Measurements from ENCODE around the gene GAR1. TPM values are rescaled to one million over a fixed set of nuclear protein-coding genes. Genes with fewer than 3 reads are reported as not detected.
"Not testable (repeated sequence)": the region's sequence is repeated elsewhere in the genome, so short reads cannot be mapped to it uniquely, and the experiment has no call there.

GAR1 gene
- total RNA-seq: 10 to 100 TPM in 1 of 4 donors, 1 to 10 TPM in 3; 2.2 to 15.6 (median 7.8) TPM

- H3K4me3 ChIP-seq (ENCODE audit: low read depth, poor library complexity, severe bottlenecking): peak within 1 kb of the TSS; percentile 63
- no peak for TF ChIP-seq POLR2A (IDR thresholded peaks at IDR 0.05)
- no peak for TF ChIP-seq CTCF (IDR thresholded peaks at IDR 0.05)
- intact Hi-C loops (cut with DNase I; ENCODE audit: low total_unique reads): loop anchor here (10.0 kb wide), 1 partner anchor 381 kb away; the partner anchor contains the start of gene SEC24B
- DNase-seq (ENCODE audit: low spot score in 2 of 2): peak; percentile 91 to 97
- WGBS, 2 donors: 0 to 1% methylated on average over 53 of the region's 53 CpGs
Measured at GRCh38 chr4:109815151-109816081, at the start of gene GAR1. TSS of gene GAR1 (plus strand) at chr4:109815762. CDS start at chr4:109816165, 403 bp downstream.

GRCh38 chr4:109782092-109782491, 33.5 kb upstream of the GAR1 start:
- intact Hi-C loops (cut with DNase I; ENCODE audit: low total_unique reads); DNase-seq (ENCODE audit: low spot score in 2 of 2); H3K4me3 ChIP-seq (ENCODE audit: low read depth, poor library complexity, severe bottlenecking): not testable (repeated sequence)
- WGBS, 2 donors: 87 to 88% methylated on average over 2 of the region's 2 CpGs

- intact Hi-C loops (cut with DNase I; ENCODE audit: low total_unique reads): no loop called here
- DNase-seq (ENCODE audit: low spot score in 2 of 2): no peak
- TF ChIP-seq CTCF (IDR thresholded peaks at IDR 0.05): no peak
- TF ChIP-seq POLR2A (IDR thresholded peaks at IDR 0.05): no peak
- no peak overlapping the region for H3K4me3 ChIP-seq (ENCODE audit: low read depth, poor library complexity, severe bottlenecking)
- 84 to 88% methylated on average over 1 of the region's 1 CpG for WGBS, 2 donors
Measured at GRCh38 chr4:109786846-109787245, 28.7 kb upstream of the GAR1 start.

- no peak for TF ChIP-seq CTCF (IDR thresholded peaks at IDR 0.05)
- TF ChIP-seq POLR2A (IDR thresholded peaks at IDR 0.05): no peak
- intact Hi-C loops (cut with DNase I; ENCODE audit: low total_unique reads): no loop called here
- 93 to 96% methylated on average over 1 of the region's 1 CpG for WGBS, 2 donors
- no peak overlapping the region for H3K4me3 ChIP-seq (ENCODE audit: low read depth, poor library complexity, severe bottlenecking)
- no peak for DNase-seq (ENCODE audit: low spot score in 2 of 2)
Measured at GRCh38 chr4:109787807-109788206, 27.8 kb upstream of the GAR1 start.

GRCh38 chr4:109795059-109795458, 20.5 kb upstream of the GAR1 start:
- intact Hi-C loops (cut with DNase I; ENCODE audit: low total_unique reads): no loop called here
- no peak overlapping the region for H3K4me3 ChIP-seq (ENCODE audit: low read depth, poor library complexity, severe bottlenecking)
- whole genome bisulfite sequencing, 2 donors: 92 to 95% methylated on average over 6 of the region's 6 CpGs
- no peak for TF ChIP-seq CTCF (IDR thresholded peaks at IDR 0.05)
- no peak for TF ChIP-seq POLR2A (IDR thresholded peaks at IDR 0.05)
- no peak for DNase-seq (ENCODE audit: low spot score in 2 of 2)

- intact Hi-C loops (cut with DNase I; ENCODE audit: low total_unique reads): no loop called here
- no peak for DNase-seq (ENCODE audit: low spot score in 2 of 2)
- no peak overlapping the region for H3K4me3 ChIP-seq (ENCODE audit: low read depth, poor library complexity, severe bottlenecking)
- TF ChIP-seq CTCF (IDR thresholded peaks at IDR 0.05) (no peak), POLR2A (IDR thresholded peaks at IDR 0.05) (no peak)
Measured at GRCh38 chr4:109798866-109799265, 16.7 kb upstream of the GAR1 start.
